Ascending aorta (tissue), 2 donors: ENCODE results near the gene LRRC8B. TPM values are rescaled to one million over a fixed set of nuclear protein-coding genes. Genes with fewer than 3 reads are reported as not detected.

Source experiments
- DNase-seq, 2 donors: peaks; one replicate each; pipeline ENCODE4 v3.0.0-alpha.2; 2019; ENCODE audit warnings: low spot score in 2 of 2
- H3K27ac ChIP-seq, 2 donors: fragments of 200-600 bp; sonication (generic); one replicate each; pipeline ENCODE4 v1.5.1; 2016 to 2017; ENCODE audit warnings: mild to moderate bottlenecking in 1 of 2
- H3K27me3 ChIP-seq: fragments of 200-600 bp; sonication (generic); one replicate; pipeline ENCODE4 v1.5.1; 2017
- H3K36me3 ChIP-seq, 2 donors: fragments of 200-600 bp; sonication (generic); one replicate each; pipeline ENCODE4 v1.5.1; 2016
- H3K4me1 ChIP-seq, 2 donors: fragments of 200-600 bp; sonication (generic); one replicate each; pipeline ENCODE4 v1.5.1; 2016 to 2017; ENCODE audit warnings: mild to moderate bottlenecking in 1 of 2
- H3K4me3 ChIP-seq, 2 donors: fragments of 200-600 bp; sonication (generic); one replicate each; pipeline ENCODE4 v1.5.1; 2016 to 2017; ENCODE audit warnings: mild to moderate bottlenecking in 1 of 2
- H3K9me3 ChIP-seq, 2 donors: fragments of 200-600 bp; sonication (generic); one replicate each; pipeline ENCODE4 v1.5.1; 2016
- CTCF ChIP-seq, 3 experiments: fragments of 200-600 bp in 2 of 3; fragments of 450-650 bp in 1 of 3; sonication (generic) in 2 of 3; IDR thresholded peaks; one replicate each; pipeline ENCODE4 v1.5.1; 2016 to 2019; ENCODE audit warnings: antibody characterized with exemption in 3 of 3, mild to moderate bottlenecking in 1 of 3, moderate library complexity in 1 of 3
- intact Hi-C: fragments of 100-400 bp; cut with DNase I; formaldehyde crosslinking; loops from one replicate; pipeline ENCODE4 v1.15.1; 2023
- total RNA-seq: library from RNA; depleted of rRNA; stranded (reverse); fragments of >200 nt; gene quantifications from one replicate; pipeline ENCODE4 v1.1.0, GENCODE V29; 2016

LRRC8B gene
- total RNA-seq, 1 donor from 2014 or later = 4.2 TPM

- Histone ChIP-seq H3K4me1 (no peaks in the 10 kb centered on the region), H3K27ac (no peak overlapping the region), H3K9me3 (peaks cover 0 to 16% of the 10 kb centered on the region in 2 donors), H3K4me3 (no peak overlapping the region), H3K27me3 (no peaks in the 10 kb centered on the region), H3K36me3 (no peaks in the 10 kb centered on the region)
- intact Hi-C loops = no loop called here
- no peak for TF ChIP-seq CTCF (IDR thresholded peaks at IDR 0.05)
- no peak for DNase-seq
Measured at GRCh38 chr1:89644119-89644814, 119.6 kb downstream of the LRRC8B start.

- TF ChIP-seq CTCF (IDR thresholded peaks at IDR 0.05) = no peak
- intact Hi-C loops = no loop called here
- no peak for DNase-seq
- no peak overlapping the region for H3K27ac ChIP-seq
- no peaks in the 10 kb centered on the region for H3K36me3 ChIP-seq
- H3K9me3 ChIP-seq = peaks cover 0 to 16% of the 10 kb centered on the region in 2 donors
- no peak overlapping the region for H3K4me3 ChIP-seq
- no peaks in the 10 kb centered on the region for H3K27me3 ChIP-seq
- no peaks in the 10 kb centered on the region for H3K4me1 ChIP-seq
Measured at GRCh38 chr1:89646259-89646658, 121.6 kb downstream of the LRRC8B start.

Other genes with a start within 250 kb of the LRRC8B start
- not detected for gene GBP6, start 160.8 kb upstream of the LRRC8B start, total RNA-seq
- gene LRRC8C, start 108.3 kb downstream of the LRRC8B start, total RNA-seq = 7.5 TPM